Endothelial cell of umbilical vein (primary cell): Measurements from ENCODE around the gene AP4M1. TPM values are rescaled to one million over a fixed set of nuclear protein-coding genes. Genes with fewer than 3 reads are reported as not detected.

Experiments used
- BruUV-seq: library from RNA; stranded (reverse); fragments of 400-500 nt; replicated peaks from 2 replicates; lab custom pipeline; 2021; lab: Mats Ljungman, UMichigan
- CTCF ChIA-PET: fragments of 300-600, 350-600 bp; sonication (Branson Sonifier 250); formaldehyde crosslinking; loops from one replicate; lab custom pipeline; 2021; ENCODE audit warnings: antibody characterized with exemption, inconsistent platforms; lab: Charles Lee
- POLR2A ChIA-PET: fragments of 300-600, 350-600 bp; sonication (Branson Sonifier 250); formaldehyde crosslinking; loops from one replicate; lab custom pipeline; 2021; ENCODE audit warnings: antibody characterized with exemption, inconsistent platforms; lab: Charles Lee
- DNase-seq: peaks from one replicate; pipeline ENCODE4 v3.0.0-alpha.2; 2011; ENCODE audit warnings: low read depth, low spot score
- FAIRE-seq: peaks from 2 replicates; lab custom pipeline; 2011; peaks lifted over from hg19 to GRCh38; lab: Jason Lieb, UNC
- H2AFZ ChIP-seq: 2 replicates; pipeline ENCODE4 v1.6.0; 2012; ENCODE audit warnings: low read depth, low read length, control low read depth, inconsistent platforms
- H3K27ac ChIP-seq: 2 replicates; pipeline ENCODE4 v1.5.1; 2011; ENCODE audit warnings: low read depth, mild to moderate bottlenecking, control low read depth, low read length, moderate library complexity; ENCODE audit not compliant: insufficient read depth
- H3K27me3 ChIP-seq, 2 experiments: 2 replicates each; pipeline versions ENCODE4 v1.6.0 to v1.6.1; 2011; ENCODE audit warnings: low read length in 2 of 2, mixed read lengths in 1 of 2; ENCODE audit not compliant: control insufficient read depth in 2 of 2, insufficient read depth in 2 of 2
- H3K36me3 ChIP-seq, 2 experiments: 2 replicates in 1 of 2; 3 replicates in 1 of 2; pipeline ENCODE4 v1.5.1; 2011; ENCODE audit warnings: low read length in 2 of 2, mild to moderate bottlenecking in 1 of 2, moderate library complexity in 1 of 2; ENCODE audit not compliant: control insufficient read depth in 2 of 2, insufficient read depth in 2 of 2; ENCODE audit errors: extremely low read depth in 1 of 2
- H3K4me1 ChIP-seq: 3 replicates; pipeline ENCODE4 v1.5.1; 2011; ENCODE audit warnings: mild to moderate bottlenecking, low read length; ENCODE audit not compliant: control insufficient read depth, insufficient read depth; ENCODE audit errors: extremely low read depth
- H3K4me2 ChIP-seq: 2 replicates; pipeline ENCODE4 v1.6.1; 2011; ENCODE audit warnings: low read length, control low read depth, mixed read lengths; ENCODE audit not compliant: insufficient read depth
- H3K4me3 ChIP-seq, 3 experiments: fragments of 200-600 bp in 1 of 3; sonication (generic), shearing (Covaris generic) in 1 of 3; replicated peaks in 1 of 3; 2 replicates each; pipeline ENCODE4 v1.5.1; 2011 to 2016; ENCODE audit warnings: control low read depth in 3 of 3, low read length in 3 of 3, mild to moderate bottlenecking in 2 of 3, inconsistent platforms in 1 of 3, low read depth in 1 of 3, moderate library complexity in 1 of 3; ENCODE audit not compliant: insufficient read depth in 1 of 3
- H3K79me2 ChIP-seq: 2 replicates; pipeline ENCODE4 v1.6.0; 2012; ENCODE audit warnings: low read length, inconsistent platforms; ENCODE audit not compliant: control insufficient read depth, insufficient read depth
- H3K9ac ChIP-seq: replicated peaks from 2 replicates; pipeline ENCODE3; 2011; ENCODE audit warnings: low read length, control low read depth; ENCODE audit not compliant: insufficient read depth; ENCODE audit errors: extremely low read depth
- H3K9me1 ChIP-seq: replicated peaks from 3 replicates; pipeline ENCODE4 v1.6.0; 2011; ENCODE audit warnings: mild to moderate bottlenecking, low read length; ENCODE audit not compliant: control insufficient read depth, insufficient read depth; ENCODE audit errors: extremely low read depth
- H3K9me3 ChIP-seq: replicated peaks from 2 replicates; pipeline ENCODE4 v1.5.1; 2012; ENCODE audit warnings: low read length, inconsistent platforms; ENCODE audit not compliant: control insufficient read depth, insufficient read depth
- H4K20me1 ChIP-seq: replicated peaks from 2 replicates; pipeline ENCODE3; 2011; ENCODE audit warnings: mild to moderate bottlenecking, low read length; ENCODE audit not compliant: control insufficient read depth, insufficient read depth; ENCODE audit errors: extremely low read depth
- EZH2 ChIP-seq: IDR thresholded peaks from 2 replicates; pipeline ENCODE4 v1.6.1; 2012; ENCODE audit warnings: borderline replicate concordance, low read depth, mild to moderate bottlenecking, moderate library complexity, low read length, inconsistent platforms; ENCODE audit not compliant: severe bottlenecking
- FOS ChIP-seq: IDR thresholded peaks from 2 replicates; pipeline ENCODE4 v1.6.1; 2011; ENCODE audit warnings: mild to moderate bottlenecking, low read length, moderate library complexity, borderline replicate concordance; ENCODE audit not compliant: insufficient read depth
- GATA2 ChIP-seq: IDR thresholded peaks from 2 replicates; pipeline ENCODE4 v1.7.0; 2011; ENCODE audit warnings: low read depth, mild to moderate bottlenecking, moderate library complexity, mixed read lengths, low read length; ENCODE audit not compliant: insufficient read length, insufficient read depth
- JUN ChIP-seq: IDR thresholded peaks from 2 replicates; pipeline ENCODE4 v1.6.1; 2011; ENCODE audit warnings: borderline replicate concordance, low read depth; ENCODE audit not compliant: insufficient read length, insufficient read depth
- MAX ChIP-seq: IDR thresholded peaks from 2 replicates; pipeline ENCODE4 v1.6.1; 2011; ENCODE audit not compliant: insufficient read depth, insufficient read length
- MYC ChIP-seq: IDR thresholded peaks from one replicate; pipeline ENCODE4 v1.6.1; 2011; ENCODE audit warnings: mild to moderate bottlenecking, low read depth, low read length
- POLR2A ChIP-seq: IDR thresholded peaks from 2 replicates; pipeline ENCODE4 v1.6.1; 2012; ENCODE audit warnings: low read depth, mild to moderate bottlenecking, control low read depth, low read length
- POLR2AphosphoS5 ChIP-seq: IDR thresholded peaks from 2 replicates; pipeline ENCODE4 v1.6.1; 2012; ENCODE audit warnings: low read depth, mild to moderate bottlenecking, control low read depth, low read length, moderate library complexity; ENCODE audit not compliant: insufficient read depth
- dilution Hi-C: fragments of 300-500 bp; cut with MboI; formaldehyde crosslinking; loops from one replicate; pipeline ENCODE4 v1.15.0; 2019; ENCODE audit warnings: low sequenced_read_pairs; ENCODE audit not compliant: extremely low pct_ligation_motif_present
- intact Hi-C: fragments of 100-400 bp; cut with micrococcal nuclease; formaldehyde crosslinking; loops from one replicate; pipeline ENCODE4 v1.10.0; 2022
- polyA plus RNA-seq, 4 experiments: library from polyadenylated mRNA; depleted of rRNA in 3 of 4; stranded (reverse) in 3 of 4; unstranded in 1 of 4; fragments of >200 nt; gene quantifications; 2 replicates each; pipeline versions ENCODE4 v1.2.1 to v1.2.3, GENCODE V29; 2011 to 2012; ENCODE audit warnings: missing spikeins in 1 of 4
- total RNA-seq: library from RNA; stranded (reverse); gene quantifications from 2 replicates; pipeline ENCODE4 v1.2.3, GENCODE V29; 2021
- TF ChIP-seq, protein P1 (sequence below), 2 donors: IDR thresholded peaks; 1 replicate in 1 of 2; 2 replicates in 1 of 2; pipeline ENCODE4 v1.5.1; 2011; ENCODE audit warnings: low read length in 2 of 2, mild to moderate bottlenecking in 2 of 2, moderate library complexity in 2 of 2, control low read depth in 1 of 2, inconsistent platforms in 1 of 2, low read depth in 1 of 2; ENCODE audit not compliant: insufficient read depth in 1 of 2; ENCODE audit errors: extremely low read depth in 1 of 2

The AP4M1 gene
- total and polyA plus RNA-seq, 2 donors (not counting 3 experiments of a cell fraction or from before 2014, with no cell fraction given) = 20.5 to 27.4 TPM

DNA sequence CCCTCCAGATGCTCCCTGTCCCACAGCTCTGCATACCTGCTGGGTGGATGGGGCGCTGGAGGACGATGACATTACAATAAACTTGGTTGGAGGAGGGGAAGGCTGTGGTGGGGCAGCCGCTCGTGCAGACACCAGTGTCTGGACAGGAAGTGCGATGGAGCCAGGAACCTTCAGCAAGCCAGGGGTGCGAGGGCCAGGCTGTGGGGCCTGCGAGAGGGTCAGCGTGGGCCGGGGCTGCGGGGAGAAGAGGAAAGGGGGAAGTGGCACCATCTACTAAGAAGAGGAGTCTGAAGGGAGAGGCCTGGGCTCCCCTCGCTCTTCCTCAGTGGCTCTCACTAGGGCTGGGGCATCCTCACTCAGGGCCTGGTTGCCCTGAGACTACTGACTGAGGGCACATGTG is 6.4 kb downstream of the AP4M1 start:
- Histone ChIP-seq H3K4me3 (no peak overlapping the region), H3K27ac (no peak overlapping the region), H4K20me1 (no peaks in the 10 kb centered on the region), H3K27me3 (no peaks in the 10 kb centered on the region), H3K4me1 (no peaks in the 10 kb centered on the region), H3K4me2 (no peak overlapping the region), H3K9me1 (no peaks in the 10 kb centered on the region), H3K9me3 (no peaks in the 10 kb centered on the region), H3K79me2 (no peaks in the 10 kb centered on the region), H2AFZ (no peak overlapping the region), H3K9ac (no peak overlapping the region), H3K36me3 (peaks cover 12 to 49% of the 10 kb centered on the region in 2 experiments)
- ChIA-PET CTCF (no interaction called here), POLR2A (no interaction called here)
- no peak for DNase-seq
- intact Hi-C loops = loop anchor here (10.0 kb wide), 1 partner anchor 1017 kb away; the partner anchor contains the start of gene SERPINE1
- dilution Hi-C loops = no loop called here
- FAIRE-seq = no peak
- TF ChIP-seq MYC = no peak
- no peak for TF ChIP-seq EZH2
- TF ChIP-seq JUN = no peak
- TF ChIP-seq MAX = no peak
- TF ChIP-seq, protein P1, sequence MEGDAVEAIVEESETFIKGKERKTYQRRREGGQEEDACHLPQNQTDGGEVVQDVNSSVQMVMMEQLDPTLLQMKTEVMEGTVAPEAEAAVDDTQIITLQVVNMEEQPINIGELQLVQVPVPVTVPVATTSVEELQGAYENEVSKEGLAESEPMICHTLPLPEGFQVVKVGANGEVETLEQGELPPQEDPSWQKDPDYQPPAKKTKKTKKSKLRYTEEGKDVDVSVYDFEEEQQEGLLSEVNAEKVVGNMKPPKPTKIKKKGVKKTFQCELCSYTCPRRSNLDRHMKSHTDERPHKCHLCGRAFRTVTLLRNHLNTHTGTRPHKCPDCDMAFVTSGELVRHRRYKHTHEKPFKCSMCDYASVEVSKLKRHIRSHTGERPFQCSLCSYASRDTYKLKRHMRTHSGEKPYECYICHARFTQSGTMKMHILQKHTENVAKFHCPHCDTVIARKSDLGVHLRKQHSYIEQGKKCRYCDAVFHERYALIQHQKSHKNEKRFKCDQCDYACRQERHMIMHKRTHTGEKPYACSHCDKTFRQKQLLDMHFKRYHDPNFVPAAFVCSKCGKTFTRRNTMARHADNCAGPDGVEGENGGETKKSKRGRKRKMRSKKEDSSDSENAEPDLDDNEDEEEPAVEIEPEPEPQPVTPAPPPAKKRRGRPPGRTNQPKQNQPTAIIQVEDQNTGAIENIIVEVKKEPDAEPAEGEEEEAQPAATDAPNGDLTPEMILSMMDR (IDR thresholded peaks at IDR 0.05; ENCODE audit: extremely low read depth in 1 of 2, insufficient read depth in 1 of 2, low read depth in 1 of 2, low read length in 2 of 2) = no peak
- no peak for TF ChIP-seq POLR2A
- no peak for TF ChIP-seq FOS
- no peak for TF ChIP-seq POLR2AphosphoS5
- no peak for TF ChIP-seq GATA2
- BruUV-seq = no TSS peak
